Measurements from ENCODE around the gene KCTD1. TPM values are rescaled to one million over a fixed set of nuclear protein-coding genes. Genes with fewer than 3 reads are reported as not detected.

KCTD1 gene
- total RNA-seq, 2 donors from 2014 or later, result 13.3 to 13.6 TPM

- no peak for TF ChIP-seq CTCF (IDR thresholded peaks at IDR 0.05)
- peaks cover 4% of the 10 kb centered on the region for H3K4me1 ChIP-seq
- no peak for DNase-seq
- intact Hi-C loops (cut with DNase I), result loop anchor here (10.0 kb wide), 1 partner anchor 61 kb away; no protein-coding TSS in a partner anchor
- H3K36me3 ChIP-seq, result no peaks in the 10 kb centered on the region
- no peak overlapping the region for H3K9ac ChIP-seq (ENCODE audit: low read depth in 2 of 2, low read length in 2 of 2)
- no peaks in the 10 kb centered on the region for H3K27me3 ChIP-seq
- no peaks in the 10 kb centered on the region for H3K9me3 ChIP-seq
- peak overlapping the region; percentile 16 for H3K4me3 ChIP-seq
- H3K27ac ChIP-seq, result no peak overlapping the region
Measured at GRCh38 chr18:26575865-26576217, 27.5 kb upstream of the KCTD1 start.

DNA sequence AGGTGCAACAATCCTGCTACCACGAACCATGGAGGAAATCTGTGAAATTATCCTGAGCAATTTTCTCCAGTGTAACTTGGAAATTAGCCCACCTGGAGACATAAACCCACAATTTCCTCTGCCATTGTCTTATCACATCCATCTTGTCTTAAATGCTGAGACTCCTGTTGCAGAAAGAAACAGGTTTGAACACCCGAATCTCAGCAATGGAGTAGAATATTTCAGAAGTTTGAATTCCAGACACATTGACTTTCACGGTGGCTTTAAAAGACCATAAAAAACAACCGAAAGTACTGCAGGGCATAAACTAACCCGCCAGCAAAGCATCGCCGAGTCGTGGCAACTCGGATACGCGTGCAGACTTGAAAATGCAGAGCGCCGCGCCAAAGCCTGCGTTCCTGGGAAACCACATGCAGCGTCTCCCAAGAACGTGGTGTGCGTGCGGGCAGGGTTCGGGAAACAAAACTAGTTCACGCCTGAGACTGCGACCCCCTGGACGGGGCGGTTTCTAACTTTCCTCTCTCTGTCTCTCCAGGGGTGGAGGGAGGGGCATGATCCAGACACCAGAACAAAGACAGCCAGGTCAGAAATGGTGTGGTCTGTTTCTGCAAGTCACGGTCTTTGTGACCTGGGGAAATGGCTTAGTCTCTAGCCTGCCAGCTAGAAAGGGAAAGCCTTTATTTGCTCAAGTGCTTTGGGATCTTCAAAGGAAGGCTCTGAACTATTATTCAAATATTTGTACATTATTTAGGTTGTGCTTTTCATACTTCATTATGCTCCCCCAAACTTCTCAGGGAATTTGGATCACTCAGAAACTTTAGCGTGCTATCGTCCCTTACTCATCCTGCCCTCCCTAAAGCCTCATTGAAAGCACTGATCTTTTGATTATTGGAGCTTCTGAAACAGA is 26.9 kb upstream of the KCTD1 start:
- Histone ChIP-seq H3K27me3 (no peaks in the 10 kb centered on the region), H3K27ac (no peak overlapping the region), H3K36me3 (no peaks in the 10 kb centered on the region), H3K9ac (ENCODE audit: low read depth in 2 of 2, low read length in 2 of 2) (peak overlapping the region in 1 of 2 donors; percentile 14), H3K4me1 (peaks cover 4% of the 10 kb centered on the region), H3K4me3 (peak overlapping the region; percentile 16), H3K9me3 (no peaks in the 10 kb centered on the region)
- peak; percentile 44 for DNase-seq
- TF ChIP-seq CTCF (IDR thresholded peaks at IDR 0.05), result no peak
- intact Hi-C loops (cut with DNase I), result loop anchor here (10.0 kb wide), 1 partner anchor 60 kb away; no protein-coding TSS in a partner anchor

DNA sequence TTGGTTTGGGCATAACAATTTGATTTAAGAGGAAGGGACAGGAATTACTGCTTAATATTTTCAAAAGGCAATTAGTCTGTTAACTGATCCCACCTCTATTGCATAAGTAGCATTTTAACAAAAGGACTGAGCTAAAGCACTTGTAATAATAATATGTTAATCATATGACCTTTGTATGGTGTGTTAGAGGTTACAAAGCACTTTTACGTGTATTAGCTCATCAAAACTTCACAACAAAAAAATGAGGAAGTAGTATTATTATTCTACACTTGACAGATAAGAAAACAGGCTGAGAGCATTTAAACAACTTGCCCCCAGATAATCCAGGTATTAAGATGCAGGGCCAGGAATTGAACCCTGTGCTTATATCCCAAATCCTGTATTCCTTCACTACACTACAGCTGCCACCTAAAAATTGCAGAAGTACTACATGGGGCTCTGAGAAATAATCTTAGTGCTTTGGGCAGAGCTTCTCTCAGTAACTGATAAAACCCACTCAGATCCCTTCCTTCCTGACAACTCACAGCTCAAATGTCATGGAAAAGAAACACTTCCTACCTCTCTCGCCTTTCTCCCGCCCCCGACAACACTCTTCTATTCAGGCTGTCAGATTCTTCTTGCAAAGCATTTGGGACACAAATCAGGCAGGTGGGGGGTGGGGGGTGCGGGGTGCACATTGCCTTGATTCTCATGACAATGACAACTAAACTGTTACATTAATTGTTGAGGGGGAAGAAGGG is 20.7 kb upstream of the KCTD1 start:
- Histone ChIP-seq H3K9ac (ENCODE audit: low read depth in 2 of 2, low read length in 2 of 2) (no peak overlapping the region), H3K36me3 (no peaks in the 10 kb centered on the region), H3K9me3 (no peaks in the 10 kb centered on the region), H3K27ac (no peak overlapping the region), H3K4me3 (no peak overlapping the region), H3K27me3 (no peaks in the 10 kb centered on the region), H3K4me1 (no peaks in the 10 kb centered on the region)
- intact Hi-C loops (cut with DNase I), result no loop called here
- DNase-seq, result no peak
- no peak for TF ChIP-seq CTCF (IDR thresholded peaks at IDR 0.05)

GRCh38 chr18:26568513-26568912 is 20.2 kb upstream of the KCTD1 start:
- Histone ChIP-seq H3K9ac (ENCODE audit: low read depth in 2 of 2, low read length in 2 of 2) (no peak overlapping the region), H3K9me3 (no peaks in the 10 kb centered on the region), H3K4me3 (no peak overlapping the region), H3K4me1 (no peaks in the 10 kb centered on the region), H3K27me3 (no peaks in the 10 kb centered on the region), H3K27ac (no peak overlapping the region), H3K36me3 (no peaks in the 10 kb centered on the region)
- TF ChIP-seq CTCF (IDR thresholded peaks at IDR 0.05), result no peak
- intact Hi-C loops (cut with DNase I), result no loop called here
- DNase-seq, result no peak

GRCh38 chr18:26566874-26567555 is 18.7 kb upstream of the KCTD1 start:
- Histone ChIP-seq H3K4me3 (no peak overlapping the region), H3K36me3 (no peaks in the 10 kb centered on the region), H3K9ac (ENCODE audit: low read depth in 2 of 2, low read length in 2 of 2) (no peak overlapping the region), H3K27ac (no peak overlapping the region), H3K4me1 (no peaks in the 10 kb centered on the region), H3K27me3 (no peaks in the 10 kb centered on the region), H3K9me3 (no peaks in the 10 kb centered on the region)
- DNase-seq, result no peak
- intact Hi-C loops (cut with DNase I), result no loop called here
- no peak for TF ChIP-seq CTCF (IDR thresholded peaks at IDR 0.05)
